Measurements from ENCODE around the gene MED28.

Gene MED28

GRCh38 chr4:17667653-17668201, 53.3 kb downstream of the MED28 start:
- DNase-seq, result no peak

- DNase-seq, result peak; percentile 78
Measured at GRCh38 chr4:17670423-17670822, 56.0 kb downstream of the MED28 start.

- DNase-seq, result no peak
Measured at GRCh38 chr4:17680559-17681280, 66.3 kb downstream of the MED28 start.

GRCh38 chr4:17681281-17682221, 67.1 kb downstream of the MED28 start:
- no peak for DNase-seq

- no peak for DNase-seq
Measured at GRCh38 chr4:17682222-17682566, 67.8 kb downstream of the MED28 start.
